GM21737 (cell line): ENCODE data around the gene TECPR1.
A peak's percentile ranks its signal among the peaks of the same experiment; 100 is the strongest.

Experiments
- ATAC-seq: cut with Tn5 transposase; IDR thresholded peaks from one replicate; pipeline ENCODE4 v1.9.1; 2021; ENCODE audit warnings: mild to moderate bottlenecking, moderate library complexity; ENCODE audit not compliant: unreplicated experiment

Gene TECPR1

GRCh38 chr7:98285157-98286092 lies 33.4 kb upstream of the TECPR1 start:
- no peak for ATAC-seq

- no peak for ATAC-seq
These were observed 32.5 kb upstream of the TECPR1 start for GRCh38 chr7:98284335-98285036.

GRCh38 chr7:98283887-98284222 lies 31.8 kb upstream of the TECPR1 start:
- no peak for ATAC-seq

- ATAC-seq, result no peak
These were observed 31.3 kb upstream of the TECPR1 start for GRCh38 chr7:98283127-98283886.

GRCh38 chr7:98282703-98283102 lies 30.7 kb upstream of the TECPR1 start:
- no peak for ATAC-seq

- peak; percentile 25 for ATAC-seq
These were observed 29.9 kb upstream of the TECPR1 start for GRCh38 chr7:98281757-98282606.

GRCh38 chr7:98280791-98281756 lies 29.0 kb upstream of the TECPR1 start, which contains the start of gene BRI3:
Gene BRI3 (plus strand): TSS chr7:98281686. CDS start chr7:98281796, 110 bp downstream.
- ATAC-seq, result peak; percentile 79

GRCh38 chr7:98280296-98280695 lies 28.3 kb upstream of the TECPR1 start:
- ATAC-seq, result no peak

- ATAC-seq, result no peak
These were observed 26.9 kb upstream of the TECPR1 start for GRCh38 chr7:98278936-98279335.

- no peak for ATAC-seq
These were observed 26.4 kb upstream of the TECPR1 start for GRCh38 chr7:98278408-98278807.

GRCh38 chr7:98276241-98276761 lies 24.3 kb upstream of the TECPR1 start:
- ATAC-seq, result no peak

- no peak for ATAC-seq
These were observed 15.3 kb upstream of the TECPR1 start for GRCh38 chr7:98267303-98267702.

- ATAC-seq, result no peak
These were observed 14.8 kb upstream of the TECPR1 start for GRCh38 chr7:98266840-98267239.

GRCh38 chr7:98265841-98266271 lies 13.8 kb upstream of the TECPR1 start:
- ATAC-seq, result no peak

- ATAC-seq, result no peak
These were observed 5.7 kb upstream of the TECPR1 start for GRCh38 chr7:98257701-98258100.

GRCh38 chr7:98256431-98256830 lies 4.4 kb upstream of the TECPR1 start:
- ATAC-seq, result no peak

- ATAC-seq, result no peak
These were observed 3.0 kb upstream of the TECPR1 start for GRCh38 chr7:98254951-98255610.

- no peak for ATAC-seq
These were observed 2.5 kb upstream of the TECPR1 start for GRCh38 chr7:98254516-98254915.
